GM12865 (cell line): Measurements from ENCODE around the gene KMT2D.

Experiments used
- DNase-seq: peaks from one replicate; pipeline ENCODE4 v3.0.0; 2010; ENCODE audit warnings: low read depth
- H3K4me3 ChIP-seq: 2 replicates; pipeline ENCODE4 v1.5.1; 2011; ENCODE audit warnings: mild to moderate bottlenecking, low read depth, low read length, control low read depth
- CTCF ChIP-seq: IDR thresholded peaks from 2 replicates; pipeline ENCODE4 v1.5.1; 2011; ENCODE audit warnings: low read length, control low read depth, low read depth, inconsistent platforms; ENCODE audit not compliant: insufficient read depth; ENCODE audit errors: missing control alignments

Gene KMT2D

GRCh38 chr12:49100380-49100779 is 39.8 kb upstream of the KMT2D start:
- TF ChIP-seq CTCF, result no peak
- no peak for DNase-seq
- H3K4me3 ChIP-seq, result no peak overlapping the region

GRCh38 chr12:49098703-49099102 is 38.1 kb upstream of the KMT2D start:
- no peak for DNase-seq
- no peak for TF ChIP-seq CTCF
- H3K4me3 ChIP-seq, result no peak overlapping the region

- peak; percentile 83 for TF ChIP-seq CTCF
- peak; percentile 68 for DNase-seq
- H3K4me3 ChIP-seq, result no peak overlapping the region
Measured at GRCh38 chr12:49098035-49098451, 37.4 kb upstream of the KMT2D start.

GRCh38 chr12:49097381-49097780 is 36.8 kb upstream of the KMT2D start:
- no peak for DNase-seq
- no peak overlapping the region for H3K4me3 ChIP-seq
- TF ChIP-seq CTCF, result no peak

- no peak for DNase-seq
Measured at GRCh38 chr12:49094975-49095365, 34.4 kb upstream of the KMT2D start.

GRCh38 chr12:49094160-49094974 is 33.8 kb upstream of the KMT2D start, which contains the start of gene DHH:
DHH (minus strand) TSS chr12:49094801; CDS start chr12:49094512, 289 bp downstream.
- TF ChIP-seq CTCF, result no peak
- H3K4me3 ChIP-seq, result no peak within 1 kb of the TSS
- no peak for DNase-seq

More at GRCh38 chr12:49094975-49095365, 34.4 kb upstream of the KMT2D start:
- TF ChIP-seq CTCF, result no peak
- no peak overlapping the region for H3K4me3 ChIP-seq

- no peak for DNase-seq
- TF ChIP-seq CTCF, result no peak
- H3K4me3 ChIP-seq, result no peak overlapping the region
Measured at GRCh38 chr12:49093792-49094159, 33.2 kb upstream of the KMT2D start.
